GM23248 (cell line): ENCODE results near the gene EVI5L.

ENCODE experiments used
- EZH2 ChIP-seq: fragments of 200-600 bp; sonication (generic); IDR thresholded peaks from 2 replicates; pipeline ENCODE4 v1.6.1; 2018; ENCODE audit warnings: antibody characterized with exemption, mild to moderate bottlenecking; ENCODE audit not compliant: insufficient read depth, poor library complexity, severe bottlenecking
- EZH2phosphoT487 ChIP-seq: fragments of 200-600 bp; sonication (generic); IDR thresholded peaks from 2 replicates; pipeline ENCODE4 v1.6.1; 2018; ENCODE audit warnings: antibody characterized with exemption, moderate library complexity, mild to moderate bottlenecking, low read depth; ENCODE audit not compliant: insufficient read depth

DNA sequence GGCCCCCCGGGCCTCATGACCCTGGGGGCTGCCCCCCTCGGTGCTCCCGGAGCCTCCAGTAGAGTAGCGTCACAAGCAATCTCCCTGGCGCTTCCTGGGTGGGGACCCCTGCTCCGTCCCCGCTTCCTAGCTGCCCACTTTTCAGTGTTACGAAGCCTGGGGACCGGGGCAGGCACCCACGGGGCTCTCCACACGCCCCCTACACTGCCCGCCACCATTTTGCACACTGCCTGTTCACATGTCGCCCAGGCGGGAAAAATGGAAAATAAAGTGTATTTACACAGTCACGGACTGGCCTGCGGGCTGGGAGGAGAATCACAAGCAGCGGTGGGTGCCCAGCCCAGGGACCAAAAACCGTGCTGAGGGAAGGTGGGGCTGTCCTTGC lies 34.7 kb downstream of the EVI5L start:
- TF ChIP-seq EZH2 (no peak), EZH2phosphoT487 (no peak)
